IPS-20b (cell line): ENCODE measurements around the gene ZNF570.

ENCODE experiments used
- H3K27ac ChIP-seq: one replicate; pipeline ENCODE4 v1.5.1; 2013; ENCODE audit warnings: low read length
- H3K27me3 ChIP-seq: 2 replicates; pipeline ENCODE4 v1.6.1; 2013; ENCODE audit warnings: mild to moderate bottlenecking, low read length, inconsistent platforms; ENCODE audit not compliant: insufficient read depth
- H3K36me3 ChIP-seq: 2 replicates; pipeline ENCODE4 v1.6.1; 2013; ENCODE audit warnings: low read depth, mild to moderate bottlenecking, inconsistent platforms, low read length, moderate library complexity; ENCODE audit not compliant: insufficient read depth
- H3K4me1 ChIP-seq: 2 replicates; pipeline ENCODE4 v1.6.1; 2013; ENCODE audit warnings: mild to moderate bottlenecking, control low read depth, inconsistent platforms, low read length, moderate library complexity; ENCODE audit not compliant: insufficient read depth
- H3K4me3 ChIP-seq: 2 replicates; pipeline ENCODE4 v1.5.1; 2013; ENCODE audit warnings: mild to moderate bottlenecking, low read length, inconsistent platforms
- H3K9ac ChIP-seq: 2 replicates; pipeline ENCODE4 v1.6.1; 2013; ENCODE audit warnings: low read depth, mild to moderate bottlenecking, inconsistent platforms, low read length, moderate library complexity
- H3K9me3 ChIP-seq: 2 replicates; pipeline ENCODE4 v1.6.1; 2013; ENCODE audit warnings: mild to moderate bottlenecking, low read depth, low read length, inconsistent platforms; ENCODE audit not compliant: insufficient read depth

Gene ZNF570

GRCh38 chr19:37506387-37507166, 37.4 kb downstream of the ZNF570 start, which contains the start of gene ZNF793:
Gene ZNF793, plus strand, starts transcription at chr19:37506939. Its CDS starts 16,501 bp downstream, at chr19:37523440.
- H3K36me3 ChIP-seq = peaks cover 15% of the 10 kb centered on the region; the same call in 1 of the 2 replicates
- H3K4me1 ChIP-seq = peaks cover 10% of the 10 kb centered on the region; the same call in 1 of the 2 replicates
- peak within 1 kb of the TSS; percentile 100 for H3K27ac ChIP-seq
- H3K9me3 ChIP-seq = peaks cover 4% of the 10 kb centered on the region
- peak within 1 kb of the TSS; percentile 94 for H3K4me3 ChIP-seq
- no peaks in the 10 kb centered on the region for H3K27me3 ChIP-seq
- peak within 1 kb of the TSS; percentile 99 for H3K9ac ChIP-seq

- H3K4me1 ChIP-seq = peaks cover 10% of the 10 kb centered on the region; the same call in 1 of the 2 replicates
- peak overlapping the region; percentile 100 for H3K27ac ChIP-seq
- H3K4me3 ChIP-seq = peak overlapping the region; percentile 94
- H3K27me3 ChIP-seq = no peaks in the 10 kb centered on the region
- H3K36me3 ChIP-seq = peaks cover 20% of the 10 kb centered on the region; the same call in 1 of the 2 replicates
- peaks cover 4% of the 10 kb centered on the region for H3K9me3 ChIP-seq
- H3K9ac ChIP-seq = peak overlapping the region; percentile 99
Observed at GRCh38 chr19:37507167-37507464, 38.0 kb downstream of the ZNF570 start.

- H3K27me3 ChIP-seq = no peaks in the 10 kb centered on the region
- no peaks in the 10 kb centered on the region; the same call in 1 of the 2 replicates for H3K9me3 ChIP-seq
Observed at GRCh38 chr19:37511186-37511585, 42.0 kb downstream of the ZNF570 start.

GRCh38 chr19:37511821-37512220, 42.7 kb downstream of the ZNF570 start:
- H3K9ac ChIP-seq = no peak overlapping the region
- H3K4me3 ChIP-seq = no peak overlapping the region
- no peaks in the 10 kb centered on the region for H3K27me3 ChIP-seq
- H3K9me3 ChIP-seq = no peaks in the 10 kb centered on the region; the same call in 1 of the 2 replicates
- peaks cover 6% of the 10 kb centered on the region; the same call in 1 of the 2 replicates for H3K4me1 ChIP-seq
- H3K27ac ChIP-seq = no peak overlapping the region
- H3K36me3 ChIP-seq = peaks cover 52% of the 10 kb centered on the region

More at GRCh38 chr19:37511186-37511585, 42.0 kb downstream of the ZNF570 start:
- H3K36me3 ChIP-seq = peaks cover 52% of the 10 kb centered on the region
- H3K4me3 ChIP-seq = no peak overlapping the region
- no peak overlapping the region for H3K9ac ChIP-seq
- no peak overlapping the region for H3K27ac ChIP-seq
- H3K4me1 ChIP-seq = peaks cover 6% of the 10 kb centered on the region; the same call in 1 of the 2 replicates

GRCh38 chr19:37513397-37513796, 44.2 kb downstream of the ZNF570 start:
- no peak overlapping the region for H3K4me3 ChIP-seq
- no peaks in the 10 kb centered on the region for H3K27me3 ChIP-seq
- H3K27ac ChIP-seq = no peak overlapping the region
- peaks cover 52% of the 10 kb centered on the region for H3K36me3 ChIP-seq
- H3K9ac ChIP-seq = no peak overlapping the region
- no peaks in the 10 kb centered on the region for H3K4me1 ChIP-seq
- H3K9me3 ChIP-seq = no peaks in the 10 kb centered on the region; the same call in 1 of the 2 replicates

GRCh38 chr19:37519890-37520289, 50.7 kb downstream of the ZNF570 start:
- no peak overlapping the region for H3K4me3 ChIP-seq
- H3K9ac ChIP-seq = no peak overlapping the region
- peaks cover 38% of the 10 kb centered on the region; the same call in 1 of the 2 replicates for H3K36me3 ChIP-seq
- H3K27ac ChIP-seq = no peak overlapping the region
- no peaks in the 10 kb centered on the region; the same call in 1 of the 2 replicates for H3K9me3 ChIP-seq
- H3K4me1 ChIP-seq = no peaks in the 10 kb centered on the region
- no peaks in the 10 kb centered on the region for H3K27me3 ChIP-seq

GRCh38 chr19:37537391-37537947, 68.3 kb downstream of the ZNF570 start:
- Histone ChIP-seq H3K4me3 (no peak overlapping the region), H3K9me3 (peaks cover 92% of the 10 kb centered on the region), H3K27me3 (no peaks in the 10 kb centered on the region), H3K36me3 (peaks cover 60% of the 10 kb centered on the region), H3K27ac (no peak overlapping the region), H3K9ac (no peak overlapping the region), H3K4me1 (no peaks in the 10 kb centered on the region)
